Gastrocnemius medialis (tissue), 4 donors: ENCODE measurements around the gene FLNB. TPM values are rescaled to one million over a fixed set of nuclear protein-coding genes. Genes with fewer than 3 reads are reported as not detected.

Experiments
- ATAC-seq, 2 donors: fragments of 150-250 bp; one replicate each; pipeline ENCODE4 v1.9.1; 2016
- DNase-seq, 2 donors: peaks; one replicate each; pipeline ENCODE4 v3.0.0-alpha.2; 2019
- H3K27ac ChIP-seq, 4 donors: fragments of 200-600 bp; sonication (generic); 1 replicate in 1 of 4; 2 replicates in 3 of 4; pipeline ENCODE4 v1.5.1; 2016 to 2018; ENCODE audit warnings: mild to moderate bottlenecking in 2 of 4, moderate library complexity in 1 of 4
- H3K27me3 ChIP-seq, 3 donors: fragments of 200-600 bp; sonication (generic) in 2 of 3; 1 replicate in 1 of 3; 2 replicates in 2 of 3; pipeline versions ENCODE4 v1.5.1 to v1.6.0; 2016 to 2019; ENCODE audit warnings: mild to moderate bottlenecking in 1 of 3, moderate library complexity in 1 of 3
- H3K36me3 ChIP-seq, 2 donors: fragments of 200-600 bp; sonication (generic) in 1 of 2; one replicate each; pipeline ENCODE4 v1.5.1; 2017 to 2018
- H3K4me1 ChIP-seq, 2 donors: fragments of 200-600 bp; sonication (generic) in 1 of 2; one replicate each; pipeline ENCODE4 v1.5.1; 2016 to 2017; ENCODE audit warnings: mild to moderate bottlenecking in 2 of 2
- H3K4me3 ChIP-seq, 4 donors: fragments of 200-600 bp; sonication (generic) in 3 of 4; 1 replicate in 1 of 4; 2 replicates in 3 of 4; pipeline ENCODE4 v1.5.1; 2016 to 2019; ENCODE audit warnings: mild to moderate bottlenecking in 2 of 4
- H3K9me3 ChIP-seq, 3 donors: fragments of 200-600 bp; sonication (generic) in 2 of 3; 1 replicate in 1 of 3; 2 replicates in 2 of 3; pipeline ENCODE4 v1.5.1; 2016 to 2019
- POLR2A ChIP-seq, 2 donors: fragments of 450-650 bp; IDR thresholded peaks; one replicate each; pipeline ENCODE4 v1.6.1; 2017; ENCODE audit warnings: antibody characterized with exemption in 2 of 2, mild to moderate bottlenecking in 2 of 2, moderate library complexity in 2 of 2
- in situ Hi-C, 4 donors: fragments of 200-750 bp; cut with MboI; loops; one replicate each; pipeline versions ENCODE4 v1.15.0 to v1.8.0; 2017; ENCODE audit warnings: low sequenced_read_pairs in 4 of 4
- intact Hi-C: fragments of 100-400 bp; cut with DNase I; formaldehyde crosslinking; loops from one replicate; pipeline ENCODE4 v1.15.1; 2023; ENCODE audit warnings: low total_unique reads
- total RNA-seq, 4 donors: library from RNA; depleted of rRNA; stranded (reverse); fragments of >200 nt; gene quantifications; one replicate each; pipeline versions ENCODE4 v1.1.0 to v1.2.3, GENCODE V29; 2016
- TF ChIP-seq, protein P1 (sequence below), 5 experiments: fragments of 450-650 bp in 3 of 5; fragments of 200-600 bp in 2 of 5; sonication (generic) in 2 of 5; IDR thresholded peaks in 4 of 5; conservative IDR thresholded peaks in 1 of 5; 1 replicate in 4 of 5; 2 replicates in 1 of 5; pipeline ENCODE4 v1.5.1; 2016 to 2019; ENCODE audit warnings: antibody characterized with exemption in 5 of 5, mild to moderate bottlenecking in 3 of 5, moderate library complexity in 3 of 5

FLNB gene
- total RNA-seq, 4 donors from 2014 or later: 10.9 to 21.5 (median 12.0) TPM

DNA sequence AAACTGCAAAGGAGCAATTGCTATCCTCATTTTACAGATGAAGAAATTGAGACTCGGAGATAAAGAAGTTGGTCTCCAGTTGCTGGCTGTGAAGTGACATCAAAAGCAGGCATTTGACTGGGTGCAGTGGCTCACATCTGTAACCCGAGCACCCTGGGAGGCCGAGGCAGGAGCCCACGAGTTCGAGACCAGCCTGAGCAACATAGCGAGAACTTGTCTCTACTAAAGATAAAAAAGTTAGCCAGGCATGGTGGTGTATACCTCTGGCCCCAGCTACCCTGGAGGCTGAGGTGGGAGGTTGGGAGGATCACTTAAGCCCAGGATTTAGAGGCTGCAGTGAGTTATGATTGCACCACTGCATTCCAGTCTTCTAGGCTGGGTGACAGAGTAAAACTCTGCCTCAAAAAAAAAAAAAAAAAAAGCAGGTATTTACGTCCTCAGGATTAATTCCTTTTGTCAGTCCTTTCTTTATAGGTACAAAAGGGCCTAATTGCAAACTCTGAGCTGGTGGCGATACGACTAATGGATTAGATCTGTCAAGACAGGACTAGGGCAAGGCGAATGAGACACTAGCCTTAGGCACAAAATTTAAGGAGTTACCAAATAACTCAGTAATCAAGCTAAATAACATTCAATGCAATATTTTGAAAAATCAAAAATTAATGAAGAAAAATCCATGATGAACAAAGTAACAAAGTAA lies 208.4 kb downstream of the FLNB start:
- intact Hi-C loops: loop anchor here (1.0 to 2.0 kb wide), 2 partner anchors 28 to 39 kb away; no protein-coding TSS in a partner anchor
- Histone ChIP-seq H3K4me1 (peaks cover 5 to 10% of the 10 kb centered on the region in 2 donors), H3K36me3 (no peaks in the 10 kb centered on the region), H3K9me3 (no peaks in the 10 kb centered on the region), H3K4me3 (no peak overlapping the region), H3K27me3 (no peaks in the 10 kb centered on the region), H3K27ac (peak overlapping the region in 2 of 4 donors; percentile 14 to 47)
- no peak for ATAC-seq
- TF ChIP-seq, protein P1, sequence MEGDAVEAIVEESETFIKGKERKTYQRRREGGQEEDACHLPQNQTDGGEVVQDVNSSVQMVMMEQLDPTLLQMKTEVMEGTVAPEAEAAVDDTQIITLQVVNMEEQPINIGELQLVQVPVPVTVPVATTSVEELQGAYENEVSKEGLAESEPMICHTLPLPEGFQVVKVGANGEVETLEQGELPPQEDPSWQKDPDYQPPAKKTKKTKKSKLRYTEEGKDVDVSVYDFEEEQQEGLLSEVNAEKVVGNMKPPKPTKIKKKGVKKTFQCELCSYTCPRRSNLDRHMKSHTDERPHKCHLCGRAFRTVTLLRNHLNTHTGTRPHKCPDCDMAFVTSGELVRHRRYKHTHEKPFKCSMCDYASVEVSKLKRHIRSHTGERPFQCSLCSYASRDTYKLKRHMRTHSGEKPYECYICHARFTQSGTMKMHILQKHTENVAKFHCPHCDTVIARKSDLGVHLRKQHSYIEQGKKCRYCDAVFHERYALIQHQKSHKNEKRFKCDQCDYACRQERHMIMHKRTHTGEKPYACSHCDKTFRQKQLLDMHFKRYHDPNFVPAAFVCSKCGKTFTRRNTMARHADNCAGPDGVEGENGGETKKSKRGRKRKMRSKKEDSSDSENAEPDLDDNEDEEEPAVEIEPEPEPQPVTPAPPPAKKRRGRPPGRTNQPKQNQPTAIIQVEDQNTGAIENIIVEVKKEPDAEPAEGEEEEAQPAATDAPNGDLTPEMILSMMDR (IDR thresholded peaks at IDR 0.05 in 4 of 5, conservative IDR thresholded peaks at IDR 0.05 in 1 of 5): no peak
- no peak for TF ChIP-seq POLR2A (IDR thresholded peaks at IDR 0.05)
- no peak for DNase-seq
- in situ Hi-C loops: no loop called here

DNA sequence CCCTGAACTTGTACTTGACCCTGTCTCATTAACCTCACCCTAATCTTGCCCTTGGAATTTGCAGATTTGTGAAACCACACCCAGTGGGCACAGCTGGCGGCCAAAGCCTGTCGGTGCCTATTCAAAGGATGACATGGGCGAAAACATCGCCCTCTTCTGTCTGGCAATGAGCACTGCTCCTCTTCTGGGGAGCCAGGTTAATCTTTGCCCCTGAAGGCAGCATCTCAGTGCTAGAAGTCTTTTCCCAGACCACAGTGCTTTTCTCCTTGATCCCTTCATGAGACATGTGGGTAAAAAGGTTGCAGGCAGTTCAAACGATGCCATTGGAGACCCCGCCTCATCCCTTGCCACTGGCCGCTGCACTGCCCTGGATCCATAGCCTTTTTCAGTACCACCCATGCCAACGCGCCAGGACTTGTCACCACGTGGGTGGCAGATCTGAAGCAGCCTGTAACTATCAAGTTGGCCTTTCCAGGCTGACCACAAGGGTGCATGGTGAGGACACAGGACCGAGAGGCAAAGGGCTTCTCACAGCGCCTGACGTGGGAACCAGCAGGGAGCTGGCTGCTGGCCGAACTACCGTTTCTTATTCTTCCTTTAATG lies 209.1 kb downstream of the FLNB start:
- TF ChIP-seq, protein P1 (IDR thresholded peaks at IDR 0.05 in 4 of 5, conservative IDR thresholded peaks at IDR 0.05 in 1 of 5): peak; percentile 42 to 71 (median 63)
- TF ChIP-seq POLR2A (IDR thresholded peaks at IDR 0.05): no peak
- ATAC-seq (peak; percentile 83 to 84), DNase-seq (peak; percentile 40 to 46)
- peaks cover 5 to 10% of the 10 kb centered on the region in 2 donors for H3K4me1 ChIP-seq
- H3K27me3 ChIP-seq: no peaks in the 10 kb centered on the region
- H3K36me3 ChIP-seq: no peaks in the 10 kb centered on the region
- intact Hi-C loops (loop anchor here (1.0 to 2.0 kb wide), 2 partner anchors 29 to 40 kb away; no protein-coding TSS in a partner anchor), in situ Hi-C loops (no loop called here)
- H3K4me3 ChIP-seq: no peak overlapping the region
- peak overlapping the region in 3 of 4 donors; percentile 14 to 47 (median 30) for H3K27ac ChIP-seq
- no peaks in the 10 kb centered on the region for H3K9me3 ChIP-seq

DNA sequence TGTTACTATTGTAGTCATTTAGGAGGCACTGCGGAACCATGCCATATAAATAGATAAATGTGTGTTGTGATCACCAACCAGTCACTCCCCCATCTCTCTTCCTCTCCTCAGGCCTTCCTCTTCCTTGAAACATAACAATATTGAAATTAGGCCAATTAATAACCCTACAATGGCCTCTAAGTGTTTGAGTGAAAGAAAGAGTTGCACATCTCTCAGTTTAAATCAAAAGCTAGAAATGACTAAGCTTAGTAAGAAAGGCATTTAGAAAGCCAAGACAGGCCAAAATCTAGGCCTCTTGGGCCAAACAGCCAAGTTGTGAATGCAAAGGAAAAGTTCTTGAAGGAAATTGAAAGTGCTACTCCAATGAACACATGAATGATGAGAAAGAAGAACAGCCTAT lies 210.7 kb downstream of the FLNB start:
- peaks cover 5 to 10% of the 10 kb centered on the region in 2 donors for H3K4me1 ChIP-seq
- no peaks in the 10 kb centered on the region for H3K36me3 ChIP-seq
- no peak for ATAC-seq
- no peak overlapping the region for H3K4me3 ChIP-seq
- no peaks in the 10 kb centered on the region for H3K27me3 ChIP-seq
- intact Hi-C loops: no loop called here
- no peak overlapping the region for H3K27ac ChIP-seq
- H3K9me3 ChIP-seq: no peaks in the 10 kb centered on the region
- in situ Hi-C loops: no loop called here
- DNase-seq: no peak
- no peak for TF ChIP-seq POLR2A (IDR thresholded peaks at IDR 0.05)
- TF ChIP-seq, protein P1 (IDR thresholded peaks at IDR 0.05 in 4 of 5, conservative IDR thresholded peaks at IDR 0.05 in 1 of 5): no peak

Other genes starting within 250 kb of the FLNB start
- under 1 TPM in 2 of 4 donors, not detected in 2; 0.29 to 0.42 TPM for gene DNASE1L3, start 202.6 kb downstream of the FLNB start, total RNA-seq
- 10 to 100 TPM in 2 of 4 donors, 1 to 10 TPM in 2; 5.8 to 14.0 (median 9.6) TPM for gene ABHD6, start 229.4 kb downstream of the FLNB start, total RNA-seq